ENCODE data around the gene PPP1R26.
"Not testable (repeated sequence)": the region's sequence is repeated elsewhere in the genome, so short reads cannot be mapped to it uniquely, and the experiment has no call there.

PPP1R26 gene

DNA sequence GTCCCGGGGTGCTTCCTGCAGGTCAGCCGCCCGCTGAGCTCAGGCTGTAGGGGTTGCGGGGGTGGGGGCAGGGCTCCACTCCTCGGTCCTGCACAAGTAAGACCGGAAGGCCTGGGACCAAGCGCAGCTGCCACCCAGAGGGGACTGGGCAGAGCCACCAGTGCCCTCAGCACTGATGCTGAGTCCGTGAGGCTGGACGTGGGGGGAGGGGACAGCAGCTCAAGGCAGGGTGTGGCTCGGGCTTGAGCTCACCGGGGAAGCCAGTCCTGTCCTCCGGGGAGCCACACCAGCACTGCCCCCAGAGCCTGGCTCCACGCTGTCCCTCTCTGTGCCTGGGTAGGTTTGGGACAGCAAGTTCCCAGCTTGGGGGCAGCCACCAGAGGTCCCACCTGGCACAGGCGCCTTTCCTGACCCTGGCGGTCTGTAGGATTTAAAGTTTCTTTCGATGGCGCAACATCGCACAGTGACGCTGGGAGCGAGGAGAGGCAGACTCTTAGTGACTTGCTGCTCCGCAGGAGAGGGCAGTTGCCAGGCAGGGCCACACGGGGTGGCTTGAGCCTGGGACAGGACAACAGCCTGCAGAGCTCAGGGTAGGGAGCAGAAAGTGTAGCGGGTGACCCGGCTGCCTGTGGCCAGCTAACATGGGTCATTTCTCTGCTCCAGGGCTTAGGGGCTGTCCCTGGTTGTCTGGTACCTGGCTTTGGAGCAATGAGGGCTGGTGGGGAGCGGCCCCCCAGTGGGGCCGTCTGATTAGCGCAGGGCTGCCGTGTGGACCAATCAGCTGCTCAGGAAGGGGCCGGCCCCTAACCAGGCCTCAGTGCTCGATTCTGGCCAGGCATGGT, 47.4 kb downstream of the PPP1R26 start:
- no peak overlapping the region for H3K4me3 ChIP-seq (ENCODE audit: low read depth, low read length)
- TF ChIP-seq, protein P1, sequence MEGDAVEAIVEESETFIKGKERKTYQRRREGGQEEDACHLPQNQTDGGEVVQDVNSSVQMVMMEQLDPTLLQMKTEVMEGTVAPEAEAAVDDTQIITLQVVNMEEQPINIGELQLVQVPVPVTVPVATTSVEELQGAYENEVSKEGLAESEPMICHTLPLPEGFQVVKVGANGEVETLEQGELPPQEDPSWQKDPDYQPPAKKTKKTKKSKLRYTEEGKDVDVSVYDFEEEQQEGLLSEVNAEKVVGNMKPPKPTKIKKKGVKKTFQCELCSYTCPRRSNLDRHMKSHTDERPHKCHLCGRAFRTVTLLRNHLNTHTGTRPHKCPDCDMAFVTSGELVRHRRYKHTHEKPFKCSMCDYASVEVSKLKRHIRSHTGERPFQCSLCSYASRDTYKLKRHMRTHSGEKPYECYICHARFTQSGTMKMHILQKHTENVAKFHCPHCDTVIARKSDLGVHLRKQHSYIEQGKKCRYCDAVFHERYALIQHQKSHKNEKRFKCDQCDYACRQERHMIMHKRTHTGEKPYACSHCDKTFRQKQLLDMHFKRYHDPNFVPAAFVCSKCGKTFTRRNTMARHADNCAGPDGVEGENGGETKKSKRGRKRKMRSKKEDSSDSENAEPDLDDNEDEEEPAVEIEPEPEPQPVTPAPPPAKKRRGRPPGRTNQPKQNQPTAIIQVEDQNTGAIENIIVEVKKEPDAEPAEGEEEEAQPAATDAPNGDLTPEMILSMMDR (IDR thresholded peaks at IDR 0.05; ENCODE audit: low read depth, low read length), result no peak

GRCh38 chr9:135528842-135529435, 49.4 kb downstream of the PPP1R26 start:
- H3K4me3 ChIP-seq (ENCODE audit: low read depth, low read length), result not testable (repeated sequence)

DNA sequence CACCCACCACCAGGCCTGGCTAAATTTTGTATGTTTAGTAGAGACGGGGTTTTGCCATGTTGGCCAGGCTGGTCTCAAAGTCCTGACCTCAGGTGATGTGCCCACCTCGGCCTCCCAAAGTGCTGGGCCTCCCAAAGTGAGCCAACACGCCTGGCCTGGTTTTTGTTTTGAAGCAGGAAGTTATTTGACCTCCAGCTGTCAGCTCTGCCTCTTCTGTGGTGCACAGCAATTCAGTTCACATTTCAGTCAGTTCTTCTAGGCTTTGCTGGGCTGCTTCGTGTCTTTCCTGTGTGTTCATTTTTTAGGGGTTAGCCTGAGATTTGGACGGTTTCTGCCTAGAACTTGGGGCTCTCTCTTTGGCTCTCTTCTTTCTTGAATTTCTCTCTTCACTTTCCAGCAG, 50.6 kb downstream of the PPP1R26 start:
- TF ChIP-seq, protein P1 (IDR thresholded peaks at IDR 0.05; ENCODE audit: low read depth, low read length), result no peak
- no peak overlapping the region for H3K4me3 ChIP-seq (ENCODE audit: low read depth, low read length)

GRCh38 chr9:135531096-135531495, 51.5 kb downstream of the PPP1R26 start:
- no peak overlapping the region for H3K4me3 ChIP-seq (ENCODE audit: low read depth, low read length)
- TF ChIP-seq, protein P1 (IDR thresholded peaks at IDR 0.05; ENCODE audit: low read depth, low read length), result no peak

- TF ChIP-seq, protein P1 (IDR thresholded peaks at IDR 0.05; ENCODE audit: low read depth, low read length), result no peak
- H3K4me3 ChIP-seq (ENCODE audit: low read depth, low read length), result no peak overlapping the region
Observed at GRCh38 chr9:135533113-135533512, 53.5 kb downstream of the PPP1R26 start.

DNA sequence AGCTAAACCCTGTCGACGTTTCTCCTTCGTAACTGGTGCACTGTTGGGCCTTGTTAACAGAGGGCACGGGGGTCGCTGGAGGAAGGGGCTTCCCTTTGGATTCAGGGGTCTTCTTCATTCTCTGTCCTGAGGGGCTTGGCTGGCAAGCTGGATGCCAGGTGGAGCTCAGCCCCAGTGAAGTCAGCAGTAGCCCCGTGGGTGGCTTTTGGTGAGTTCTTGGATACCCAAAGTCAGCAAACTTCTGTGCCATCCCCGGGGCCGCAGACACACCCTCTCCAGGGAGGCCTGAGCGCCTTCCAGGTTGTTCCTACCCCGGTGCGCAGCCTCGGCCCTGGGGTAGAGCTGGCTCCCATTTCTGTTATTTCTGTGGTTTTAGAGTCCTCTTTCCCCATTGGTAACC, 54.1 kb downstream of the PPP1R26 start:
- TF ChIP-seq, protein P1 (IDR thresholded peaks at IDR 0.05; ENCODE audit: low read depth, low read length), result no peak
- no peak overlapping the region for H3K4me3 ChIP-seq (ENCODE audit: low read depth, low read length)

GRCh38 chr9:135534192-135534711, 54.7 kb downstream of the PPP1R26 start:
- H3K4me3 ChIP-seq (ENCODE audit: low read depth, low read length), result not testable (repeated sequence)

GRCh38 chr9:135534826-135535225, 55.2 kb downstream of the PPP1R26 start:
- not testable (repeated sequence) for H3K4me3 ChIP-seq (ENCODE audit: low read depth, low read length)

GRCh38 chr9:135535631-135536030, 56.0 kb downstream of the PPP1R26 start:
- H3K4me3 ChIP-seq (ENCODE audit: low read depth, low read length), result not testable (repeated sequence)
